ENCODE results near the gene ERICH6B. TPM values are rescaled to one million over a fixed set of nuclear protein-coding genes. Genes with fewer than 3 reads are reported as not detected.

Gene ERICH6B
- total RNA-seq, result not detected

GRCh38 chr13:45615501-45616101, at the start of gene ERICH6B:
ERICH6B (minus strand) TSS chr13:45615739; CDS start chr13:45597005, 18,734 bp downstream.

Other genes starting within 250 kb of the ERICH6B start
- gene SLC25A30, start 197.4 kb downstream of the ERICH6B start, total RNA-seq, result 10 to 100 TPM; 14.3 to 16.7 TPM
- gene COG3, start 150.8 kb downstream of the ERICH6B start, total RNA-seq, result 10 to 100 TPM; 26.5 to 28.0 TPM
- gene CBY2, start 86.6 kb upstream of the ERICH6B start, total RNA-seq, result not detected
- under 1 TPM; 0.08 to 0.17 TPM for gene SIAH3, start 236.0 kb upstream of the ERICH6B start, total RNA-seq

All from activated naive CD4-positive, alpha-beta T cell treated with anti-CD3 and anti-CD28 coated beads, Interleukin-2, amount 10 ng/mL, durations not matched to agents 5 hours and 36 hours (primary cell).